Posterior cingulate gyrus (tissue), 11 donors: ENCODE data around the gene DNAJC30.
"Not testable (repeated sequence)": the region's sequence is repeated elsewhere in the genome, so short reads cannot be mapped to it uniquely, and the experiment has no call there.

Experiments
- DNase-seq, 10 donors: peaks; one replicate each; pipeline versions ENCODE4 v3.0.0 to v3.0.0-alpha.2; 2020 to 2021; ENCODE audit warnings: mixed read lengths in 3 of 10
- intact Hi-C: fragments of 100-400 bp; cut with DNase I; formaldehyde crosslinking; loops from one replicate; pipeline ENCODE4 v1.15.1; 2023

DNAJC30 gene

DNA sequence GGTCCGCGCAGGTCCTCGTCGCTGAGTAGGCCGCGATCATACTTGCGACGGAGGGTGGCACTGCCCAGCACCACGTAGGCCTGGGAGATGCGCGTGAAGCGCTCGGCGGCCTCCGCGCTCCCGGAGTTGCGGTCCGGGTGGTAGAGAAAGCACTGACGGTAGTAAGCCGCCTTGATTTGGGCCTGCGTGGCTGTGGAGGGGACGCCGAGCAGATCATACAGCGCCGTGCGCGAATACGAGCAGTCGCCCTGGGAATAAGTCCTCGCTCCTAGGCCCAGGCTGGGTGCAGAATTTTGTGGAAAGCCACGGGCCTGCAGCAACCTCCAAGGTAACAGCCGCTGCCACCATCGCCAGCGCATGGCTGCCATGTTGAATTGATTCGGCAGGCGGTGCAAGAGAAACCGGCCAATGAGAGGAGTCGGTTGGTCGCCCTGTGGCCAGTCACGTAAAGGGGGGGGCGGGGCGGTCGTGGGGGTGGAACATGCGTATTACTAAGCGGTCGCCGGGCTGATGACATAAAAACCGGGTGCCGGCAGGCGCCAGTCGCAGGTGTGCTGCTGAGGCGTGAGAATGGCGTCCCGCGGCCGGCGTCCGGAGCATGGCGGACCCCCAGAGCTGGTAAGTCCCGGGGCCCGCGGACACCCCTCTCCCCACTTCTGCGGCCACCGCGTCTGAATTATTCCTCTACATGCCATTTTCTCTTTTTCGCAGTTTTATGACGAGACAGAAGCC lies at the start of gene DNAJC30, which contains the start of gene BUD23:
Gene DNAJC30 (minus strand): TSS at position 398 of the 732 bp plus-strand sequence. CDS start 30 bp downstream, at position 368.
Gene BUD23 (plus strand): TSS at position 542 of the 732 bp plus-strand sequence. CDS start 29 bp downstream, at position 571.
- intact Hi-C loops, result loop anchor here (5.0 kb wide), 1 partner anchor 34 kb away; the partner anchor contains the start of gene STX1A
- DNase-seq, result peak; percentile 90 to 99 (median 93)

DNA sequence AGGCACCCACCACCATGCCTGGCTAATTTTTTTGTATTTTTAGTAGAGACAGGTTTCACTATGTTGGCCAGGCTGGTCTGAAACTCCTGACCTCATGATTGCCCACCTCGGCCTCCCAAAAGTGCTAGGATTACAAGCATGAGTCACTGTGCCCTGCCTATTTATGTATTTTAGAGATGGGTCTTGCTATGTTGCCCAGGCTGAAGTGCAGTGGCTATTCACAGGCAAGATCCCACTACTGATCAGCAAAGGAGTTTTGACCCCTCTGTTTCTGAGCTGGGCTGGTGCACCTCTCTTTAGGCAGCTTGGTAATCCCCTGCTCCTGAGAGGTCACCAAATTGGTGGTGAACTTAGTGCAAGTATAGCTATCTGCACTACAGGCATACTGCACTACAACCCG lies 49.1 kb upstream of the DNAJC30 start:
- intact Hi-C loops, result no loop called here
- DNase-seq, result peak in 1 of 10 donors; percentile 16

DNA sequence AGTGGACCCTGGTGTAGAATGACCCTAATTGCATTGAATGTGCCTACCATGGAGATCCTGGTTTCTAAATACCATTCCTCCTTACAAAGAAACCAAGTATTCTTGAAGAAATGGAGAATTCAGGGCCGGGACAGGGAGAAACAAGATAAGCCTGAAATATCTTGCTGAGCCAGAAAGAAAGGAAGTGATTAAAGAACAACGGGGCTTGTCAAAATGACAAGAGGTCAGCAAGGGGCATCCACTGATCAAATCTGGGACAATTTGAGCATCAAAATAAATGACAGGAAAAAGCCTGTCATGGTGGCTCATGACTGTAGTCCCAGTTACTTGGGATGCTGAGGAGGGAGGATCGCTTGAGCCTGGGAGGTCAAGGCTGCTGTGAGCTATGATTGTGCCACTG lies 47.2 kb upstream of the DNAJC30 start:
- peak in 1 of 10 donors; percentile 2 for DNase-seq
- intact Hi-C loops, result no loop called here

DNA sequence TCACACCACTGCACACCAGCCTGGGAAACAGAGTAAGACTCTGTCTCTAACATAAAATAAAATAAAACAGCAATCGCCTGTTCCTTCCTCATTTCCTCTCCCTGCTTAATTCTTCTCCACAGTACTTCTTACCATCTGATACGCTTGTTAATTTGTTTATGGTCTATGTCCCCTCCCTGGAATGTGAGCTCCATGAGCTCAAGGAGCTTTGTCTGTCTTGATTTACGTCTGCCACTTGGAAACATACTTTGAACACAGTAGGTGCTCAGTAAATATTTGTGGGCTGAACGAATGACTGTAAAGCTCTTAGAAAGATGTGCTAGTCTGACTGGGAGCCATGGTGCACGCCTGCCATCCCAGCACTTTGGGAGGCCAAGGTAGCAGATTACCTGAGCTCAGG lies 45.3 kb upstream of the DNAJC30 start:
- peak in 1 of 10 donors; percentile 2 for DNase-seq
- intact Hi-C loops, result no loop called here

DNA sequence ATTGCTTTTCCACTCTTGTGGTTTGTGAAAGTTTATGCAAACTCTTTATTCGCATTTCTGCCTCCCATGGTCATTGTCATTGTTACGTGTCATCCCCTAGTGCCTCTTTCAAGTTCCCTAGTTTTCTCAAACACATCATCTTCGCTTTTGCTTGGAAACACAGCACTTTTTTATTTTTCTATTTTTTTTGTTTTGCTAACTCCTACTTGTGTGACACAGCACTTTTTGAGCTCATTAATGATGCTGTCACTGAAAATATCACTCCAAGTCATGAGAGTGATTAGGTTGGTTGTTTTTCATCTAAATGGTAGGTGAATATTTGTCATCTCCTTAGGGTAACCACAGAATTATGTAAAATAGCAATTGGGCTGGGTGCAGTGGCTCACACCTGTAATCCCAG lies 44.7 kb upstream of the DNAJC30 start:
- no peak for DNase-seq
- intact Hi-C loops, result no loop called here

DNA sequence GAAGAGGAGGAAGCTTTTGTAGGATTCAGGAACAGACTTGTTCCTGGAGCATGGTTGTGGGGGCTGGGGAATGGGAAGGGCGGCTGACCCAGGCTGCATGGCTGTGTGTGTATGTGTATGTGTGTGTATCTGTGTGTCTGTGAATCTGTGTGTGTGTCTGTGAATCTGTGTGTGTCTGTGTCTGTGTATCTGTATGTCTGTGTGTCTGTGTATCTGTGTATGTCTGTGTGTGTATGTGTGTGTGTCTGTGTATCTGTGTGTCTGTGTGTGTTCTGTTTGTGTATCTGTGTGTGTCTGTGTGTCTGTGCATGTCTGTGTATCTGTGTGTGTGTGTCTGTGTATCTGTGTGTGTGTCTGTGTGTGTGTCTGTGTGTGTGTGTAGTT lies 42.8 kb upstream of the DNAJC30 start:
- DNase-seq, result no peak
- intact Hi-C loops, result no loop called here

DNA sequence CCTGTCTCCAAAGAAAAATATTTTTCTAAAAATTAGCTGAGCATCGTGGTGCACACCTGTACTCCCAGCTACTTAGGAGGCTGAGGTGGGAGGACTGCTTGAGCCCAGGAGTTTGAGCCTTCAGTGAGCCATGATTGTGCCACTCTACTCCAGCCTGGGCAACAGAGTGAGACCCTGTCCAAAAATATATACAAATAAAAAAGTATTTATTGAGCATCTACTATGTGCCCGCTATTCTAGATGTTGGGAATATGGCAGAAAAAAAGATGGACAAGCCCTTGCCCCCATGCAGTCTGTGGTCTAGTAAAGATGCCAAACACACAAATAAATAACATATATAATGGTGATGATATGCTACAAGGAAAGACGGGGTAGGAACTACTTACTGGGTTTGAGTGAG lies 40.6 kb upstream of the DNAJC30 start:
- no peak for DNase-seq
- intact Hi-C loops, result loop anchor here (5.0 kb wide), 1 partner anchor 57 kb away; the partner anchor contains the start of gene VPS37D

DNA sequence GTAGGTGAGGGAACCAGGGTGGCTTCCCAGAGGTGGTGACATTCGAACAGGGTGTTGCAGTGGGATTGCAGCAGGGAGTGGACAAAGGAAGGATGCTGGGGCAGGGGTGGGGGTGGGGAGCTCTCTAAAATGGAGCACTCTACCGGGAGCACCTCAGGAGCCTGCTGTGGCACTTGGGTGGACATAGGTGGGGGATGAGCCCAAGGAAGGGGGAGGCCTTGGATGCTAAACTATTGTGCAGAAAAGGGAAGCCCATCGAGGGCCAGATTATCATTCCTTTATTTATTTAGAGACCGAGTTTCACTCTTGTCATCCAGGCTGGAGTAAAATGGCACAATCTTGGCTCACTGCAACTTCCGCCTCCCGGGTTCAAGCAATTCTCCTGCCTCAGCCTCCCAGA lies 39.5 kb upstream of the DNAJC30 start:
- intact Hi-C loops, result loop anchor here (5.0 kb wide), 1 partner anchor 55 kb away; the partner anchor contains the start of gene VPS37D
- DNase-seq, result no peak

DNA sequence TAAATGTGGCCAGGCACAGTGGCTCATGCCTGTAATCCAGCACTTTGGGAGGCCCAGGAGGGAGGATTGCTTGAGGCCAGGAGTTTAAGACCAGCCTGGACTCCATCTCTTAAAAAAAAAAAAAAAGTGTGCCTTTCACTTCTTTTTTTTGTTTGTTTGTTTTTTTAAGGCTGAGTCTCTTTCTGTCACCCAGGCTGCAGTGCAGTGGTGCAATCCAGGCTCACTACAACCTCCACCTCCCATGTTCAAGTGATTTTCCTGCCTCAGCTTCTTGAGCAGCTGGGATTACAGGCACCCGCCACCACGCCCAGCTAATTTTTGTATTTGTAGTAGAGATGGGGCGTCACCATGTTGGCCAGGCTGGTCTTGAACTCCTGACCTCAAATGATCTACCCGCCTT lies 38.9 kb upstream of the DNAJC30 start:
- intact Hi-C loops, result loop anchor here (5.0 kb wide), 1 partner anchor 55 kb away; the partner anchor contains the start of gene VPS37D
- DNase-seq, result not testable (repeated sequence)

DNA sequence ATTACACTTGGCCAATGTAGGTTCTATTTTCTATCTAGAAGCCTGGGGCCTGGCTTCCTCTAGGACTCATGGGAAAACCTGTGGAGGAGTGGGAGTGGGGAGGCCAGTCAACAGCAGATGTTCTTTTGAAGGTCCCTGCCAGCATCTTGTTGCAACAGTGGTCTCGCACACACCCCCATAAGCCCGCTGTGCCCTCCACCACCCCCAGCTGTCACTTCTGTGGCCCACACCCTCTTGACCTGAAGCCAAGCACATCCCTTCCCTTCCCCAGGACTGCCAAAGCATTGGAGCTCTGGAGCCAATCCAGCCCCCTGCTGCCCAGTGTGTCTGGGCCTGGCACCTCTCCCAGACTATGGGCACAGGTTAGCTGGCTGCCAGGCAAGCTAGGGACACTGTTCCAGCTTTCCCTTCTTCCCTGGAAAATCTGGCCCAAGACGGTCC lies 38.1 kb upstream of the DNAJC30 start:
- peak in 9 of 10 donors; percentile 56 to 95 (median 73) for DNase-seq
- intact Hi-C loops, result loop anchor here (5.0 kb wide), 1 partner anchor 54 kb away; the partner anchor contains the start of gene VPS37D

DNA sequence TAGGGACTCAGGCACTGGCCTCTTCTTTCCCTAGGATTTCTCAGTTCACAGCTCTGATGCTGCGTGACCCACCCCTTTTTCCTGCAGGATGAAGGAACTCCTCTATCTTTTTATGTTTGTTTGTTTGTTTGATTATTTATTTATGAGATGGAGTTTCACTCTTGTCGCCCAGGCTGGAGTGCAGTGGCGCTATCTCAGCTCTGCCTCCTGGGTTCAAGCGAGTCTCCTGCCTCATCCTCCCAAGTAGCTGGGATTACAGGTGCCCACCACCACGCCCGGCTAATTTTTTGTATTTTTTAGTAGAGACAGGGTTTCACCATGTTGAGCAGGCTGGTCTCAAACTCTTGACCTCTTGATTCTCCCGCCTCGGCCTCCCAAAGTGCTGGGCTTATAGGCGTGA lies 37.2 kb upstream of the DNAJC30 start:
- not testable (repeated sequence) for DNase-seq
- intact Hi-C loops, result loop anchor here (5.0 kb wide), 1 partner anchor 53 kb away; the partner anchor contains the start of gene VPS37D

DNA sequence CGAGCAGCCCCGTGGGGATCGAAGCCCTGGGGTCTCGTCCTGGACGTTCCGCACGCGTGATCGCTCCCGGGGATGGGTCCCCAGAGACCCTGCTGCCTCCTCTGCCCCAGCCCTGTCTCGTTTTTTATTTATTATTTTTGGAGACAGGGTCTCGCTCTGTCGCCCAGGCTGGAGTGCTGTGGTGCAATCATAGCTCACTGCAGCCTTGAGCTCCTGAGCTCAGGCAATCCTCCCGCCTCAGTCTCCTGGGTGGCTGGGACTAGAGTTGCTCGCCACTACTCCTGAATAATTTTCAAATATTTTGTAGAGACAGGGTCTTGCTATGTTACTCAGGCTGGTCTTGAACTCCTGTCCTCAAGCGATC lies 36.5 kb upstream of the DNAJC30 start:
- DNase-seq, result no peak
- intact Hi-C loops, result loop anchor here (5.0 kb wide), 2 partner anchors 37 to 52 kb away; partner anchors contain the start of genes BUD23, DNAJC30 and VPS37D

DNA sequence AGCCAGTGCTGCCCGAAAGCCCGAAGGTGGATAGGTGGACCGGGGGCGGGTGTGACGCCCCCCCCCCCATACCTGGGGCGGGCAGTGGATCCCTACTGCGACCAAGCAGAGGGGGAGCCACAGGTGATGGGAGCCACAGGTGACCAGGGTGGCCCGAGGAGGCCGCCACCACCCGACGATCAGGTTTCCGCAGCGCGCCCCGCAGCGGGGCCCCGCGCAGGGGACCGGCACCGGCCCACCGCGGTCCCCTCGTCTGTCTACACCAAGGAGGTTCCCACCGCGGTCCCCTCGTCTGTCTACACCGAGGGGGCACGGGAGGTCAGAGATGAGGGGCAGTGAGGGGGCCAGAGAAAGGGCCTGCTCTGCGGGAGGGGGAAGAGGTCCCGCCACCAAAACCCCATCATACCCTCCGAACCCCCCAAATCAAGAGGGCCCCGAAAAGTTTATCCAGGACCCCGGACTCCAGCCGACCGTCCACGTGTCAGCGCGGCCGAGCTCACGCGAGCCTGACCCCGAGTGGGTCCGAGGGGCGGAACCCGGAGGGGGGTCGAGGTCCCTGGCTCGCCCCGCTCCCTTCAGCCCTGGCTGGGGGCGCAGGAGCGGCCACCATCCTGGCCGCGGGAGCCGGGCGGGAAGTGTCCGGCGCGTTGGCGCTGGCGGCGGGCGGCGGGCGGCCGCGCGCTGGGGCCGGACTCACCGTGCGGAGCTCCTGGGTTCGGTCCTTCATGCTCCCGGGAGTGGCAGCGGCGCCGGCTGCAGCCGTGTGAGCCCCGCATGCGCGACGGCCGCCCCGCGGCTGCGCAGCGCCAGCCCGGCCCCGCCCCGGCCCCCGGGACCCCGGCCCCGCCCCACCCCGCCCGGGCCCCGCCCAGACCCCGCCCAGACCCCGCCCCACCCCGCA lies 35.9 kb upstream of the DNAJC30 start, which contains the start of gene STX1A:
Gene STX1A (minus strand): TSS at position 765 of the 901 bp plus-strand sequence. CDS start 38 bp downstream, at position 727.
- intact Hi-C loops, result loop anchor here (5.0 kb wide), 1 partner anchor 37 kb away; the partner anchor contains the start of genes BUD23 and DNAJC30
- peak in 7 of 10 donors; percentile 54 to 97 (median 71) for DNase-seq

DNA sequence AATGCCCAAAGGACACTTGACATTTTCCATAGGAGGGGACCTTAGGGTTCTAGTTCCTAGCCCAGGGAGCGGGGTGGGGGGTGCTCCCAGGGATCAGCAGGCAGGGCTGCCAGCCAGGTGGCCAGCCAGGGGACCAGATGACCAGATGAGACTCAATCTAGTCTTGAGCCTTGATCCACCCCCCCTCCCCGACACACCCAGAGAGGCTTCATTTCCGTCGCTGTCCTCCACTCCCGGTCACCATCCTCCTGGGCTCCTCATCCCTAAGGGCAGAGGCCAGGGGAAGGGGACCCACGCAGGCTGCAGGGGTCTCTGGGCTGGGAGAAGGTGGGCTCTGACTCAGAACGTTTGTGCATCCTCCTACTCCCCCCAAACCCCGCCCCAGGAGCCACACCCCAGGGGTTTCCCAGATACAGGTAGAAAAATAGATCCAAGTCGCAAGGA lies 35.2 kb upstream of the DNAJC30 start:
- intact Hi-C loops, result loop anchor here (5.0 kb wide), 1 partner anchor 36 kb away; the partner anchor contains the start of genes BUD23 and DNAJC30
- DNase-seq, result no peak

DNA sequence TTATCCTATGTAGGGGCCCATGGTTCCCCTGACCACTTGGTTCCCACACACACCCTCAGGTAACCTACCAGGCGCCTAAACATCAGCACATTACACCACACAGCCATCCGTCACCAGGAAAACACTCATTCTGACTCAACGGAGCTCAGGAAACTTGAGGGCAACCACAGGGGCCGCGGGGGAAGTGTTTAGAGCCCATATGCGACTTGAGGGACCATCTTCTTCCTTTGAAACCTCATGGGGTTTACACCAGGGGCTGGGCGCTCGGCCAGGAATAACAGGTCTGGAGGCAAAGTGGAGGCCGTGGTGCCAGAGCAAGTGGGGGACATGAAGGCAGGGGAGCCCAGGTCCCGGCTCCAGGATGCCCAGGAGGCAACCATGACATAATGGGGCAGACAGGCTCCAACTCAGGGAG lies 34.7 kb upstream of the DNAJC30 start:
- intact Hi-C loops, result loop anchor here (5.0 kb wide), 1 partner anchor 36 kb away; the partner anchor contains the start of genes BUD23 and DNAJC30

DNA sequence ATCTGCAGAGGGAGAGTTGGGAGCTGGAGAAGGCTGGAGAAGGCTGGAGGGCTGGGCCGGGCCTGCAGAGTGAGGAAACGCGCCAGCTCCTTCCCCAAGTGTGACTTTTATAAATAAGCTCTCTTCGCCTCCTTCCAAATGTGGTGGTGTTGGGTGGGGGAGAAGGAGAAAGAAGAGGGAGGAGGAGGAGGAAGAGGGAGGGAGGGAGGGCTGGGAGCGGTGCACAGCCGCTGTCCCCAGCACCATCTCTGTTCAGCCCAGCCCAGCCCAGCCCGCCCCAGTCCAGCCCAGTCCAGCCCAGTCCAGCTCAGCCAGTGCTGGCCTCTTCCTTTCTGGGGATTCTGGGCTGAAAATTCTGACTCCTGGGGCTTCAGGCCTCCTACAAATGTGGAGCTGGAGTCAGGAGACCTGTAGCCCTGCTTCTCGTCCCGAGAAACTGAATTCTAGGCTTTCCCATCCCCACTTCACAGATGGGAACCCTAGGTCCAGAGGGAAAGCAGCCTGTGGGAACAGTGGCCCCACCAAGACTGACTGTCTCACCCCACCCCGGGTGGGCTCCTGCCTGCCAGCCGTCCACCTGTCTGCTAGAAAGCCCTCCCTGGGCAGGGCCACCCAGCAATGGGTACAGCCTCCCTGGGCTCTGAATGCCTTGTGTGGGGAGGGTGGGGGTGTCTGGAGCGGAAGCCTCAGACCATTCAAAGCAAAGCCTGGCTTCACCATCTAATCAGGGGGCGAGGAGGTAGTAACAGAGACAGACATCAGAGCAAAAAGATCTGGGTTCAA lies 34.0 kb upstream of the DNAJC30 start:
- peak in 1 of 10 donors; percentile 88 for DNase-seq
- intact Hi-C loops, result loop anchor here (5.0 kb wide), 1 partner anchor 35 kb away; the partner anchor contains the start of genes BUD23 and DNAJC30

More for the DNA sequence above, 34.7 kb upstream of the DNAJC30 start:
- no peak for DNase-seq

DNA sequence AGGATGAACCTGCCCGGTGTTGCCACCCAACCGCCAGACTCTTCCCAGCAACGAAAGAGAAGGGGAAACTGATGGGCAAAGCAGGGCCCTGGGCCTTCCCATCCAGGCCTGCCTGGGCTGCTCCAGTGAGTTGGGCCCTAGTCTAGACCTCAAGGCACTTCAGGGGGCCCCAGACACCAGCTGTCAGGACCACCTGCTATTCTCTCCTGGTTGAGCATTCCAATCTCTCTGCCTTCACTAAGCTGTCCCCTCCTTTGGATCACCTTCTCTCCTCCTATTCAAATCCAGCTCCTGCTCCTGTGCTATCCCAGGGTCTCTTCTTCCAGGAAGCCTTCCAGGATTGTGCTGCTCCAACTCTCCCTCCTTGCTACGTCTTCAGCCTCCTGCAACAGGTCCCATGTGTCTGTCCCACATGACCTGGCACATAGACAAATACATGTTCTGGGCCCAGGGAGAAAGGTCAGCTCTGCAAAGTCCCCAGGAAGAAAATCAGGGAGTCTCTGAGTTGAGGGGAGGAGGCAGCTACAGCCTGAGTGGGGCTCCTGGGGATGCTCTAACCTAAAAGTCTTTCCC lies 33.2 kb upstream of the DNAJC30 start:
- no peak for DNase-seq
- intact Hi-C loops, result loop anchor here (5.0 kb wide), 1 partner anchor 34 kb away; the partner anchor contains the start of genes BUD23 and DNAJC30

DNA sequence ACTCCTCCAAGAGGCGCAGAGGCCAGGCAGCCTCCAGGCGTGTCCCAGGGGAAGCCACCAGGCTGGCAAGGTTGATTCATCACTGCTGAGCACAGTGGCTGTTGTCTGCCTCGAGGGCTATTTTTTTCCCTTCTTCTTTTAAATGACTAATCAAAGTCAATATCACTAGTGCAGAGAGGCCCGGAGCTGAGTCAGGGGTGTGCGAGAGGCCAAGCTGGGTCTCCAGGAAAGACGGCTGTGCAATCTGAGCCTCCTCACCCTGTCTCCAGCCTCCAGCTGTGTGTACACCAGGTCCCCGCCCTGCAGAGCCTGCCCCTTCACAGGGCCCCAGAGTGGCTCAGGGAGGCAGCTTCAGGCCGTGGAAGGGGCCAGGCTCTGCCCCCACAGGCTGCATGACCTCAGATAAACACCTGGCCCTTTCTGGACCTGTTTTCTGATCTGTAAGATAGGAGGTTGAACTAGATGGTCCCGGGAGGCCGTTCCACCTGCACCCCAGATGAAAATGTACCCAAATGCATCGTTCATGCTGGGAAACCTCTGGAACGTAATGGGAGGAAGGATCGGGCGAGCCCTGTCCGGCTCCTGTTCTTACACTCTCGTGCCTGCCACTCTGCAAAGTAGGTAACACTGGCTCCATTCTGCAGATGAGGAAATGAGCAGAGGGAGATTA lies 32.5 kb upstream of the DNAJC30 start:
- DNase-seq, result no peak
- intact Hi-C loops, result loop anchor here (5.0 kb wide), 1 partner anchor 33 kb away; the partner anchor contains the start of genes BUD23 and DNAJC30
